ENCODE measurements around the gene CSRNP2.

The CSRNP2 gene

DNA sequence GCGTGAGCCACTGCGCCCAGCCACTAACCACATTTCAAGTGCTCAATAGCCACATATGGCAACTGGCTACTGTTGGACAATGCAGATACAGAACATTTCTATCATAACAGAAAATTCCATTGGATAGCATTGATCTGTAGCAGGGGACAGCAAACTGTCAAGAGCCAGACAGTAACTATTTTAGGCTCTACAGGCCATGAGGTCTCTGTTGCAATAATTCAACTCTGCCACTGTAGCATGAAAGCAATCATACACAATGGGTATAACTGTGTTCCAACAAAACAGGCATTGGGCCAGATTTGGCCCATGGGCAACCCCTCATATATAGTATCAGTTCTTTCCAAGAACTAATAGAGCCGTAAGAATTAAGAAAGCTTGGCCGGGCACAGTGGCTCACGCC lies 8.0 kb downstream of the CSRNP2 start:
- Histone ChIP-seq H3K4me2 (ENCODE audit: low read length) (no peak overlapping the region), H3K27ac (ENCODE audit: low read length) (no peak overlapping the region), H2AFZ (ENCODE audit: low read depth, low read length) (no peak overlapping the region), H3K79me2 (ENCODE audit: low read length) (peaks cover 2% of the 10 kb centered on the region), H4K20me1 (ENCODE audit: insufficient read depth, low read length) (no peaks in the 10 kb centered on the region), H3K4me3 (ENCODE audit: low read length) (no peak overlapping the region), H3K4me1 (ENCODE audit: low read length) (no peaks in the 10 kb centered on the region), H3K27me3 (ENCODE audit: low read depth, low read length) (no peaks in the 10 kb centered on the region), H3K9ac (ENCODE audit: low read length) (no peak overlapping the region), H3K36me3 (replicated peaks; ENCODE audit: low read depth, low read length) (peaks cover 3% of the 10 kb centered on the region), H3K9me3 (ENCODE audit: insufficient read depth, low read length) (no peaks in the 10 kb centered on the region)
- no peak for TF ChIP-seq EZH2phosphoT487 (IDR thresholded peaks at IDR 0.05; ENCODE audit: low read depth)
- TF ChIP-seq, protein P1, sequence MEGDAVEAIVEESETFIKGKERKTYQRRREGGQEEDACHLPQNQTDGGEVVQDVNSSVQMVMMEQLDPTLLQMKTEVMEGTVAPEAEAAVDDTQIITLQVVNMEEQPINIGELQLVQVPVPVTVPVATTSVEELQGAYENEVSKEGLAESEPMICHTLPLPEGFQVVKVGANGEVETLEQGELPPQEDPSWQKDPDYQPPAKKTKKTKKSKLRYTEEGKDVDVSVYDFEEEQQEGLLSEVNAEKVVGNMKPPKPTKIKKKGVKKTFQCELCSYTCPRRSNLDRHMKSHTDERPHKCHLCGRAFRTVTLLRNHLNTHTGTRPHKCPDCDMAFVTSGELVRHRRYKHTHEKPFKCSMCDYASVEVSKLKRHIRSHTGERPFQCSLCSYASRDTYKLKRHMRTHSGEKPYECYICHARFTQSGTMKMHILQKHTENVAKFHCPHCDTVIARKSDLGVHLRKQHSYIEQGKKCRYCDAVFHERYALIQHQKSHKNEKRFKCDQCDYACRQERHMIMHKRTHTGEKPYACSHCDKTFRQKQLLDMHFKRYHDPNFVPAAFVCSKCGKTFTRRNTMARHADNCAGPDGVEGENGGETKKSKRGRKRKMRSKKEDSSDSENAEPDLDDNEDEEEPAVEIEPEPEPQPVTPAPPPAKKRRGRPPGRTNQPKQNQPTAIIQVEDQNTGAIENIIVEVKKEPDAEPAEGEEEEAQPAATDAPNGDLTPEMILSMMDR (IDR thresholded peaks at IDR 0.05; ENCODE audit: low read depth, low read length): no peak

DNA sequence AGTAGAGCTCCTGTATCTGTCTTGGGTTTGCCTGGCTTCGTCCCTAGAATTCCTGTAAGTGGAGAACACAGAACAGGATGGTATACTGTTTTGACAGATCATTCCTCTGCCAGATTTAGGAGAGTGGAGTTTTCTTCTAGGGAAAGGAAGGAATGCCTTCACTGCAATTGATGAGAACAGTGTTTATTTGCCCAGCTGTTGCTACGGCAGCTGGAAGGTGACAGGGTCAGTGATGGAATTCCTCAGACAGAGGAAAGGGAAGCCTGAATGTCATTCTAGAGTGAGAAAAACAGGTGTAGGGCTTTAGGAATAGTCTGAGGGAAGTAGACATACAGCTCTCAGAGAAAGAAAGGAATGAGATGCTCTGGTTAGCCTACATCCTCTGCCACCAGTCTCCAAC lies 11.7 kb downstream of the CSRNP2 start:
- Histone ChIP-seq H4K20me1 (ENCODE audit: insufficient read depth, low read length) (no peaks in the 10 kb centered on the region), H3K4me1 (ENCODE audit: low read length) (no peaks in the 10 kb centered on the region), H3K4me3 (ENCODE audit: low read length) (no peak overlapping the region), H3K27ac (ENCODE audit: low read length) (no peak overlapping the region), H3K9ac (ENCODE audit: low read length) (no peak overlapping the region), H3K4me2 (ENCODE audit: low read length) (no peak overlapping the region), H3K36me3 (replicated peaks; ENCODE audit: low read depth, low read length) (peaks cover 7% of the 10 kb centered on the region), H3K27me3 (ENCODE audit: low read depth, low read length) (no peaks in the 10 kb centered on the region), H3K79me2 (ENCODE audit: low read length) (no peaks in the 10 kb centered on the region; the same call in 1 of the 2 replicates), H2AFZ (ENCODE audit: low read depth, low read length) (no peak overlapping the region), H3K9me3 (ENCODE audit: insufficient read depth, low read length) (no peaks in the 10 kb centered on the region)
- no peak for TF ChIP-seq EZH2phosphoT487 (IDR thresholded peaks at IDR 0.05; ENCODE audit: low read depth)
- TF ChIP-seq, protein P1 (IDR thresholded peaks at IDR 0.05; ENCODE audit: low read depth, low read length): no peak

DNA sequence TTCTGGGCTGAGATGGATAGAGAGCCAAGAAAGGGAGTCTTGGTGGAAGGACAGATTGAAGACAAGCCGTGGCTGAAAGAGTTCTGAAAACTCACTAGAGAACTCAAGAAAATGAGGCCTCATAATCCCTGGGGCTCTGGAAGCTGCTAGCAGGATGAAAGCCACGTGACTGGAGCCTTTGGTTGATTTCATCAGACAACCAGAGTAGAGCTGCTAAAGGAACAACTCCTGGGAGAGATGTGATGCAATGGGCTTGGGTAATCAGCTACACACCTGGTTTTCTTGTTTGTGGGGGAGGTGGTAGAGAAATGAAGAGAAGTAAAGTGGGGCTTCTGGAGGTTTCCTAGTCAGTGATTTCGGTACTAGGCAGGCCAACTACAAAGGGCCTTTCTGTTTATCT lies 13.4 kb downstream of the CSRNP2 start:
- TF ChIP-seq, protein P1 (IDR thresholded peaks at IDR 0.05; ENCODE audit: low read depth, low read length): no peak
- no peak for TF ChIP-seq EZH2phosphoT487 (IDR thresholded peaks at IDR 0.05; ENCODE audit: low read depth)
- H3K4me2 ChIP-seq (ENCODE audit: low read length): no peak overlapping the region
- H2AFZ ChIP-seq (ENCODE audit: low read depth, low read length): no peak overlapping the region
- no peaks in the 10 kb centered on the region for H3K4me1 ChIP-seq (ENCODE audit: low read length)
- H3K27me3 ChIP-seq (ENCODE audit: low read depth, low read length): no peaks in the 10 kb centered on the region
- H3K9ac ChIP-seq (ENCODE audit: low read length): no peak overlapping the region
- H3K27ac ChIP-seq (ENCODE audit: low read length): no peak overlapping the region
- H3K36me3 ChIP-seq (replicated peaks; ENCODE audit: low read depth, low read length): peaks cover 10% of the 10 kb centered on the region
- no peaks in the 10 kb centered on the region for H3K79me2 ChIP-seq (ENCODE audit: low read length)
- no peaks in the 10 kb centered on the region for H3K9me3 ChIP-seq (ENCODE audit: insufficient read depth, low read length)
- no peaks in the 10 kb centered on the region for H4K20me1 ChIP-seq (ENCODE audit: insufficient read depth, low read length)
- no peak overlapping the region for H3K4me3 ChIP-seq (ENCODE audit: low read length)

DNA sequence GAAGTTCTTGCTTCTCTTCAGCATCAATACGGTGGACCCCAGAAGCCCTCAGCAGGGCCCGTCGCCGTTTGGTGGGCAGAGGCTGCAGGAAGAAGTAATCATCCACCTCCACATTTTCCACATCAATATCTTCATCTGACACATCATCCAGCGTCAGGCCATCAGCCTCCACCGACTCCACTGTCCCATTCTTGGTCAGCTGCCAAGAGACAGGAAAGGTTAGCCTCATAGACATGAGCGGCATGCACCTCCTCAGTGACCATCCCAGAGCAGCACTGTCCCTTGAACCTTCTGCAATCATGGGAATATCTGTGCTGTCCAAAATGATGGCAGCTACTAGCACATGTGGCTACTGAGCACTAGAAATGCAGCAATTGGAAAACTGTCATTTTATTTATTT lies 15.6 kb downstream of the CSRNP2 start:
- Histone ChIP-seq H3K4me1 (ENCODE audit: low read length) (no peaks in the 10 kb centered on the region), H3K4me2 (ENCODE audit: low read length) (no peak overlapping the region), H4K20me1 (ENCODE audit: insufficient read depth, low read length) (no peaks in the 10 kb centered on the region), H3K27ac (ENCODE audit: low read length) (no peak overlapping the region), H3K36me3 (replicated peaks; ENCODE audit: low read depth, low read length) (peaks cover 13% of the 10 kb centered on the region), H2AFZ (ENCODE audit: low read depth, low read length) (no peak overlapping the region), H3K27me3 (ENCODE audit: low read depth, low read length) (no peaks in the 10 kb centered on the region), H3K9ac (ENCODE audit: low read length) (no peak overlapping the region), H3K9me3 (ENCODE audit: insufficient read depth, low read length) (no peaks in the 10 kb centered on the region), H3K79me2 (ENCODE audit: low read length) (no peaks in the 10 kb centered on the region), H3K4me3 (ENCODE audit: low read length) (no peak overlapping the region)
- no peak for TF ChIP-seq EZH2phosphoT487 (IDR thresholded peaks at IDR 0.05; ENCODE audit: low read depth)
- TF ChIP-seq, protein P1 (IDR thresholded peaks at IDR 0.05; ENCODE audit: low read depth, low read length): no peak

Measured in OCI-LY3 (cell line).